Heart left ventricle (tissue), 16 donors: ENCODE data around the gene NKD1. TPM values are rescaled to one million over a fixed set of nuclear protein-coding genes. Genes with fewer than 3 reads are reported as not detected.

Experiments used
- ATAC-seq, 4 donors: fragments of 200-7000 bp; cut with Tn5 transposase; one replicate each; pipeline ENCODE4 v1.9.1; 2020 to 2022; ENCODE audit warnings: moderate library complexity in 4 of 4, mild to moderate bottlenecking in 3 of 4, moderate number of reproducible peaks in 1 of 4
- DNase-seq, 5 donors: peaks; one replicate each; pipeline ENCODE4 v3.0.0-alpha.2; 2020
- H3K27ac ChIP-seq, 12 donors: fragments of 200-600 bp; sonication (generic) in 4 of 12; one replicate each; pipeline versions ENCODE4 v1.5.0 to v1.8.0; 2016 to 2022; ENCODE audit warnings: mild to moderate bottlenecking in 2 of 12
- H3K27me3 ChIP-seq, 9 donors: fragments of 200-600 bp; sonication (generic) in 2 of 9; one replicate each; pipeline versions ENCODE4 v1.5.1 to v1.8.0; 2016 to 2022; ENCODE audit warnings: mild to moderate bottlenecking in 3 of 9
- H3K36me3 ChIP-seq, 9 donors: fragments of 200-600 bp; sonication (generic) in 2 of 9; one replicate each; pipeline versions ENCODE4 v1.5.0 to v1.8.0; 2018 to 2022; ENCODE audit warnings: mild to moderate bottlenecking in 2 of 9
- H3K4me1 ChIP-seq, 12 donors: fragments of 200-600 bp; sonication (generic) in 4 of 12; one replicate each; pipeline versions ENCODE4 v1.5.0 to v1.8.0; 2016 to 2022; ENCODE audit warnings: mild to moderate bottlenecking in 3 of 12
- H3K4me3 ChIP-seq, 12 donors: fragments of 200-600 bp; sonication (generic) in 4 of 12; one replicate each; pipeline versions ENCODE4 v1.5.0 to v1.8.0; 2017 to 2022; ENCODE audit warnings: mild to moderate bottlenecking in 9 of 12, moderate library complexity in 4 of 12
- H3K9me3 ChIP-seq, 12 donors: fragments of 200-600 bp; sonication (generic) in 4 of 12; one replicate each; pipeline versions ENCODE4 v1.5.0 to v1.8.0; 2016 to 2022; ENCODE audit warnings: mild to moderate bottlenecking in 1 of 12
- CTCF ChIP-seq, 12 donors: fragments of 200-600 bp; sonication (generic) in 4 of 12; IDR thresholded peaks; one replicate each; pipeline versions ENCODE4 v1.5.0 to v1.8.0; 2018 to 2022; ENCODE audit warnings: antibody characterized with exemption in 12 of 12, mild to moderate bottlenecking in 5 of 12
- POLR2A ChIP-seq, 2 donors: fragments of 450-650 bp; IDR thresholded peaks; one replicate each; pipeline ENCODE4 v1.6.1; 2017; ENCODE audit warnings: antibody characterized with exemption in 2 of 2, mild to moderate bottlenecking in 2 of 2, moderate library complexity in 2 of 2
- WGBS, 4 donors: extraction: QIAGEN DNeasy Blood & Tissue Kit in 2 of 4; methylation state at CpG; one replicate each; pipeline versions ENCODE4 v1.1.5 to v1.1.7; 2013 to 2018; 5-methylcytosine and 5-hydroxymethylcytosine counted together
- intact Hi-C, 10 donors: fragments of 100-400 bp; cut with DNase I; formaldehyde crosslinking; loops; one replicate each; pipeline versions ENCODE4 v1.11.1 to v1.14.2; 2022
- polyA plus RNA-seq, 2 donors: library from polyadenylated mRNA; stranded (reverse); fragments of 200-250 nt; gene quantifications; one replicate each; pipeline ENCODE4 v1.2.3, GENCODE V29; 2013
- total RNA-seq, 9 donors: library from RNA; depleted of rRNA in 2 of 9; stranded (reverse); fragments of >200 nt in 2 of 9; fragmentation: NEBNext Ultra II Directional in 3 of 9; extraction: Animal tissue kit (Norgen Biotek cat#: 25700) in 3 of 9; gene quantifications; one replicate each; pipeline versions ENCODE4 v1.1.0 to v1.2.4, GENCODE V29; 2016 to 2023
- donor health status: ischemic (EF 13 %, LVEDD 7.1; RV severe dilation, severe dysfunction).
- donor health status: healthy with polysubstance abuse.
- donor health status: DM: no; HTN: yes; CAD: no.
- donor health status: DM: no; HTN: no; CAD: no.
- donor health status: ischemic (EF 25% LVEDD 6.9; RV normal size, moderate dysfunction).
- donor health status: ischemic (EF 25% LVEDD 5.7; RV mildly dilated, moderate dysfunction).
- donor health status: healthy.
- donor health status: DM: yes; HTN: yes; CAD: no.
- donor health status: ischemic (EF 35%, LVEDD 5.7; RV mildly dilated, moderate dysfunction).
- donor health status: nonischemic (EF 11% LVEDD 7.7; RV severe dilation, severe dysfunction).
- donor health status: DM: yes; HTN: yes; CAD: no.
- donor health status: PGD.
- donor health status: ischemic (EF 29% LVEDD 5.4; RV normal size, mild dysfunction).
- donor health status: nonischemic (EF 23%, LVEDD 6.1; RV moderate dilation, normal function).

NKD1 gene
- total and polyA plus RNA-seq, 11 donors, result 0.05 to 1.0 (median 0.26) TPM

DNA sequence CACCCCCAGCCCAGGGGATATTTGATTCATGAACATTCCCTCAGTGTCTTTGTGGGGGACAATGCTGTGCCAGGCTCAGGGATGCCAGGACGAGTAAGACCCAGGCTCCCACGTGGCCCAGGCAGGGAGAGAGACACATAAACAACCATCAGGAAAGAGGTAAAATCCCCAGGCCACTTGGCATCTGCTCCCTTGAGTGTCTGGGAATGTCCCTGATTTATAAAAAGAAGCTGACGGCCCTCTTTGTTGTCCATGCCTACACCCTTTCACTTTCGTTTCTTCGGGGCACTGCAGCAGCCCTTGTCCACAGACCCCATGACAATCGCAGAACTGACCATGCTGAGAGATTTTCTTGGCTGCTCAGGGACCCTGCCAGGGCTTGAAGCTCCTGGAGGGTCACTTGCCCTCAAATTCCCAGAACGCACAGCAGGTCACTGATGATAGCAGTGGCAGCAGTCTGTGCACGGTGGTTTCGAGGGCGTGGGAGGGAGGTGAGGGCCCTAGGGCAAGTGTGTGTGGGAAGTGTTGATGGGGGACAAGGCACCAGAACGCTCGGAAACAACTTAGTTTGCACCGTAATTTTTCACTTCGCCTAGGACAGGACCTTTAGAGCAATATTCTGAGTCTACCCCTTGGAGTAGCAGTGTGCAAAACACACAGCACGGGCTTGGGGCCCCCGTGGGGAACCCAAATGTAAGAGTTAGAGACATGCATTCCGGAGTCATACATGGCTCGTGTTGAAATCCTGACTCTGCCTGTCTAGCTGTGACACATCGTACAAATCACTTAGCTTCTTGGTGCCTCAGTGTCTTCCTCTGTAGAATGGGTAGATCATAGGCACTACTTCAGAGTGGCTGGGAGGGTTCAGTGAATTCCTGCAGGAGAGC lies 149.9 kb downstream of the NKD1 start:
- TF ChIP-seq CTCF (IDR thresholded peaks at IDR 0.05), result no peak
- TF ChIP-seq POLR2A (IDR thresholded peaks at IDR 0.05), result no peak
- peaks cover 0 to 22% (median 0%) of the 10 kb centered on the region in 9 donors for H3K36me3 ChIP-seq
- H3K27me3 ChIP-seq, result peaks cover 0 to 4% (median 0%) of the 10 kb centered on the region in 9 donors
- DNase-seq, result peak in 4 of 5 donors; percentile 48 to 63 (median 53)
- peak overlapping the region; percentile 55 to 91 (median 72) for H3K27ac ChIP-seq
- peak overlapping the region in 11 of 12 donors; percentile 19 to 62 (median 47) for H3K4me3 ChIP-seq
- no peaks in the 10 kb centered on the region for H3K9me3 ChIP-seq
- peak; percentile 49 to 81 (median 70) for ATAC-seq
- H3K4me1 ChIP-seq, result peaks cover 4 to 74% (median 28%) of the 10 kb centered on the region in 12 donors
- WGBS, 4 donors, result 28 to 40% (median 35%) methylated on average over 18 to 19 of the region's 19 CpGs
- intact Hi-C loops, result loop anchor here in 5 of 10 donors (5.0 to 10.0 kb wide), 2 partner anchors 44 to 47 kb away; partner anchors contain the start of gene CYLD (in 5 of the 5)

Other genes starting within 250 kb of the NKD1 start
- 10 to 100 TPM; 29.8 to 49.7 (median 45.3) TPM for gene BRD7, start 179.4 kb upstream of the NKD1 start, total RNA-seq
- gene BRD7, start 179.4 kb upstream of the NKD1 start, polyA plus RNA-seq, result 10 to 100 TPM; 35.5 to 43.7 TPM
- gene SNX20, start 132.9 kb downstream of the NKD1 start, total RNA-seq, result 10 to 100 TPM in 1 of 9 donors, 1 to 10 TPM in 1, under 1 TPM in 7; 0.37 to 11.9 (median 0.67) TPM
- under 1 TPM; 0.27 to 0.54 TPM for gene SNX20, start 132.9 kb downstream of the NKD1 start, polyA plus RNA-seq
- 1 to 10 TPM in 4 of 9 donors, under 1 TPM in 5; 0.21 to 6.5 (median 0.91) TPM for gene NOD2, start 145.2 kb downstream of the NKD1 start, total RNA-seq
- under 1 TPM; 0.46 to 0.71 TPM for gene NOD2, start 145.2 kb downstream of the NKD1 start, polyA plus RNA-seq
- gene CYLD, start 193.7 kb downstream of the NKD1 start, total RNA-seq, result 10 to 100 TPM; 20.2 to 68.8 (median 40.0) TPM
- gene CYLD, start 193.7 kb downstream of the NKD1 start, polyA plus RNA-seq, result 10 to 100 TPM in 1 of 2 donors, 1 to 10 TPM in 1; 7.5 to 34.9 TPM